Mucosa of descending colon (tissue), 3 donors: ENCODE results near the gene PICALM. TPM values are rescaled to one million over a fixed set of nuclear protein-coding genes. Genes with fewer than 3 reads are reported as not detected.

Source experiments
- ATAC-seq: fragments of 200-7000 bp; cut with Tn5 transposase; one replicate; pipeline ENCODE4 v1.9.1; 2020; ENCODE audit warnings: mild to moderate bottlenecking, moderate library complexity
- DNase-seq, 3 donors: peaks; one replicate each; pipeline ENCODE4 v3.0.0-alpha.2; 2020
- H3K36me3 ChIP-seq: fragments of 200-600 bp; one replicate; pipeline ENCODE4 v1.8.0; 2021; ENCODE audit warnings: low read depth, mild to moderate bottlenecking
- H3K4me1 ChIP-seq: fragments of 200-600 bp; one replicate; pipeline ENCODE4 v1.8.0; 2021; ENCODE audit warnings: low read depth, mild to moderate bottlenecking
- H3K4me3 ChIP-seq: fragments of 200-600 bp; one replicate; pipeline ENCODE4 v1.8.0; 2021; ENCODE audit warnings: mild to moderate bottlenecking
- H3K9me3 ChIP-seq: fragments of 200-600 bp; one replicate; pipeline ENCODE4 v1.8.0; 2021; ENCODE audit warnings: mild to moderate bottlenecking
- CTCF ChIP-seq: fragments of 200-600 bp; IDR thresholded peaks from one replicate; pipeline ENCODE4 v1.8.0; 2022; ENCODE audit warnings: antibody characterized with exemption, mild to moderate bottlenecking
- intact Hi-C, 2 donors: fragments of 100-400 bp; cut with DNase I in 1 of 2; cut with micrococcal nuclease in 1 of 2; formaldehyde crosslinking; loops; one replicate each; pipeline versions ENCODE4 v1.11.0 to v1.11.1; 2022; cut with DNase I, micrococcal nuclease
- total RNA-seq, 3 donors: library from RNA; stranded (reverse); fragmentation: NEBNext Ultra II Directional in 2 of 3; extraction: Animal tissue kit (Norgen Biotek cat#: 25700) in 2 of 3; gene quantifications; one replicate each; pipeline versions ENCODE4 v1.2.1 to v1.2.4, GENCODE V29; 2021 to 2023
- donor health status: DM: no; HTN: no; CAD: no; lungs with moderate emphysema.
- donor health status: DM: no; HTN: no; CAD: no.
- donor health status: DM: no; HTN: yes; CAD: no.

The PICALM gene
- total RNA-seq, 3 donors from 2014 or later, result 163 to 174 (median 163) TPM

GRCh38 chr11:86035920-86036319 is 33.0 kb downstream of the PICALM start:
- no peak for ATAC-seq

GRCh38 chr11:86035164-86035563 is 33.7 kb downstream of the PICALM start:
- Histone ChIP-seq H3K36me3 (no peaks in the 10 kb centered on the region), H3K4me3 (no peak overlapping the region), H3K4me1 (peaks cover 7% of the 10 kb centered on the region), H3K9me3 (no peaks in the 10 kb centered on the region)
- DNase-seq (no peak), ATAC-seq (no peak)
- TF ChIP-seq CTCF, result no peak
- intact Hi-C loops, result no loop called here

More at GRCh38 chr11:86035920-86036319, 33.0 kb downstream of the PICALM start:
- no peaks in the 10 kb centered on the region for H3K36me3 ChIP-seq
- TF ChIP-seq CTCF, result no peak
- no peaks in the 10 kb centered on the region for H3K9me3 ChIP-seq
- H3K4me1 ChIP-seq, result peaks cover 12% of the 10 kb centered on the region
- intact Hi-C loops, result no loop called here
- no peak for DNase-seq
- H3K4me3 ChIP-seq, result no peak overlapping the region

- no peak for DNase-seq
- no peak for TF ChIP-seq CTCF
- intact Hi-C loops, result no loop called here
- H3K9me3 ChIP-seq, result no peaks in the 10 kb centered on the region
- H3K36me3 ChIP-seq, result no peaks in the 10 kb centered on the region
- H3K4me3 ChIP-seq, result no peak overlapping the region
- no peak for ATAC-seq
- peaks cover 7% of the 10 kb centered on the region for H3K4me1 ChIP-seq
These were observed 34.2 kb downstream of the PICALM start for GRCh38 chr11:86034710-86035109.

GRCh38 chr11:86021377-86021776 is 47.5 kb downstream of the PICALM start:
- Histone ChIP-seq H3K4me1 (no peaks in the 10 kb centered on the region), H3K9me3 (no peaks in the 10 kb centered on the region), H3K4me3 (no peak overlapping the region), H3K36me3 (no peaks in the 10 kb centered on the region)
- no peak for TF ChIP-seq CTCF
- no peak for DNase-seq
- ATAC-seq, result no peak
- intact Hi-C loops, result no loop called here

GRCh38 chr11:86018249-86018648 is 50.6 kb downstream of the PICALM start:
- ATAC-seq (no peak), DNase-seq (no peak)
- Histone ChIP-seq H3K36me3 (no peaks in the 10 kb centered on the region), H3K4me1 (no peaks in the 10 kb centered on the region), H3K4me3 (no peak overlapping the region), H3K9me3 (no peaks in the 10 kb centered on the region)
- TF ChIP-seq CTCF, result no peak
- intact Hi-C loops, result no loop called here

- Histone ChIP-seq H3K4me1 (no peaks in the 10 kb centered on the region), H3K36me3 (no peaks in the 10 kb centered on the region), H3K9me3 (no peaks in the 10 kb centered on the region), H3K4me3 (no peak overlapping the region)
- DNase-seq (no peak), ATAC-seq (no peak)
- intact Hi-C loops, result no loop called here
- no peak for TF ChIP-seq CTCF
These were observed 52.4 kb downstream of the PICALM start for GRCh38 chr11:86016451-86016850.
